GM19463 (cell line): Measurements from ENCODE around the gene HOXA5.

Experiments used
- ATAC-seq: cut with Tn5 transposase; IDR thresholded peaks from one replicate; pipeline ENCODE4 v1.9.1; 2021; ENCODE audit warnings: mild to moderate bottlenecking, moderate library complexity; ENCODE audit not compliant: unreplicated experiment

Gene HOXA5

DNA sequence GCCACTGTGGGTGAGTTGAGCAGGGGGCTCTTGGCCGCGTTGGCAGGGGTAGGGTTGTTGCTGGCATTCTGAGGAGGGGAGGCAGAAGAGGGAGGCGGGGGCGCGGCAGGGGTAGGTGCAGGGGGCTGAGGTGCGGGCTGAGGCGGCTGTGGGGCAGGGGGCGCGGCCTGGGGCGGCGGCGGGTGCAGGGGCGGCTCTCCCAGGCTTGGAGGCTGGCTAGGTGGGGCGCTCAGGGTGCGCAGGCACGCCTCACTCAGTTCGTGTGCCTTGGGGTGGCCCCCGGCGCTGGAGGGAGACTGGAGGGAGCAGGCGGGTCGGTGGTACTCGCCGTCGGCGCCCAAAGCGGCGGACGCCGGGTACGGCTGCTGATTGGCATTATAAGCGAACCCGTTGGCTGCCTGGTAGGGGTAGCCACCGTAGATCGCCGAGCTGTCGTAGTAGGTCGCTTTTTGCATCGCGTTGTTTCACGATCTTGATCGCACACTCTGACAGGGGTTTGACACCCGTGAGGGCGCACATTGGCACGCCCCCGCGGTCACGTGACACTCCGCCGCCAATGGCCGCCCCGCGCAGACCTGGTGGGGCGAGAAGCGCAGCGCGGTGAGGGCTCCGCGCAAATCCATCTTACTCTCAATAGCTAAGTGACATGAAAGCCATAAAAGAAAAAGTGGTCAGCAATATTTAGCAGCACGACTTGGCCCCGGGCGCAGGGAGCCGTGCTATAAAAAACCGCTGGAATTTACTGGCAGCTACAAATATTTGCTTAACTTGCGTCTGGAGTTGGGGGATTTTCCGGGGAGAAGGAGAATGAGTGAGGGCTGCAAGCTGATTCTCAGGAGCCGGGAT lies 33.1 kb downstream of the HOXA5 start:
- no peak for ATAC-seq

GRCh38 chr7:27109466-27110185 lies 33.9 kb downstream of the HOXA5 start:
- no peak for ATAC-seq

DNA sequence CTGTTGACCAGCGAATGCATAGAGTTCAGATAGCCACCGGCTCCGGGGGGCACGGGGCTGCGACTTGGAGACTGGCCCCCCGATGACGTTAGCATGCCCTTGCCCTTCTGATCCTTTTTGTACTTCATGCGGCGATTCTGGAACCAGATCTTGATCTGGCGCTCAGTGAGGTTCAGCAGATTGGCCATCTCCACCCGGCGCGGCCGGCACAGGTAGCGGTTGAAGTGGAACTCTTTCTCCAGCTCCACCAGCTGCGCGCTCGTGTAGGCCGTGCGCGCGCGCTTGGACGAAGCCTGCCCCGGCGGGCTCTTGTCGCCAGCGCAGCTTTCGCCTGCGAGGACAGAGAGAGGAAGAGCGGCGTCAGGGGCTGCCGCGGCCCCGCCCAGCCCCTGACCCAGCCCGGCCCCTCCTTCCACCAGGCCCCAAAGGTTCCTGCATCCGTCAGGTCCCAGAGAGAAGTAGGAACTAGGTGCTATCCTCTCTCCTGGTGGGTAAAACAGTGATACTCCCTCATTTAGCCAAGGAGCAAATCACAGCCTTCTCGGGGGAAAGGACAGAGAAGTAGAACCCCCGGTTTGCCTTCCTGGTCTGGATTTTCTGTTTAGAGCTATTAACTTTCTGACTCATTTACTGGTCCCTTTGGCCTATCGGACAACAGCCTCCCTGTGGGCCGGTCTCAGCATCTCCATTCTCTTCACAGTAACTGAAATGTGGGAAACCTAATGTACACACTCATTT lies 34.9 kb downstream of the HOXA5 start:
- ATAC-seq, result no peak

GRCh38 chr7:27107391-27108381 lies 35.8 kb downstream of the HOXA5 start:
- ATAC-seq, result no peak

DNA sequence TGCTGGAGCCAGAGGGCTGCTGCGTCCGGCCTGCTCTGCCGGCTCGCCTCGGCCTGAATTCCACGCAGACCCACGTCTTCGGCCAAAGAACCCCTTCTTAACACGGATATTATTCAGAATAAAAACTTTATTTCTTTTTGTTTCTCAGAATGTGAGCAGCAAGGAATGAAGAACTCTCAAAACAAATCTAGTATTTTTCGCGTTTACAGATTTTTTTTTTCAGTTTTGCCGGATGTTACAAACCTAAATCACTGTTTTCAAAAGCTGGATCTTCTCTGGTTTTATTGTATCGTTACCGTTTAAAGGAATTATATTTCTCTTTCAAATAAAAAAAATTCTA lies 36.6 kb downstream of the HOXA5 start:
- ATAC-seq, result no peak

DNA sequence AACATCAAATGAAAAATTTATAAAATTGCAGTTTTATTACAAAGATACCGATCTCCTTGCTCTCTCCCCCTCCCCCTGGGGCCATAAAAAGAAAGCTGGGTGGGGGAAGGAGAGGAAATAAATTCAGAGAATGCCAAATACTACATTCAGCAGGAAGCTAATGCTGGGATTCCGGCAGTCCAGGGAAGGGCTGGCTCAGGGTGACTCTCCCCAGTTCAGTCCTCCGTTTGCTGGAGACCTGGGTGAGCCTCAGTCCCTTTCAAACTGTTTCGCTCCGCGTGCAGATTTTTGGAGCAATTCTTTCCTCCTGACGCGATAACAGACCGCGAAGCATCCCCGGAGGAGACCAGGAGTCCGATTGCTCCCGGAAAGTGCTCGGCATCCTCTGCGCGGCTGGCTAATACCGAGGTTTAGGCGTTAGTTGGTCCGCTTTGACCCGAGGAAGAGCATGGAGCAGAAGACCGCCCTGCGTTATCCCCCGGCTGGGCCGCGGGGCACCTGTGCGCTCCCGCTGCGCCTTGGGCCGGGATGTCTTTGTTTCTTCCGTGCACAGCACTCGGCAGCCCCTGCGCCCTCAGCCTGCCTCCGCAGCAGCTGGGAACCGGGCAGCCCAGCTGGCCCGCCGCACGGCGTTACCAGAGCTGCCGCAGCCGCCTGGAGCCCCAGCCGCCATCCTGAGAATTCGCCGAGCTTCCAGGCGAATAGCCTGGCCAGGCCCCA lies 37.1 kb downstream of the HOXA5 start:
- no peak for ATAC-seq

GRCh38 chr7:27105301-27106031 lies 38.0 kb downstream of the HOXA5 start:
- ATAC-seq, result no peak

- no peak for ATAC-seq
These were observed 39.0 kb downstream of the HOXA5 start for GRCh38 chr7:27104341-27105058.

DNA sequence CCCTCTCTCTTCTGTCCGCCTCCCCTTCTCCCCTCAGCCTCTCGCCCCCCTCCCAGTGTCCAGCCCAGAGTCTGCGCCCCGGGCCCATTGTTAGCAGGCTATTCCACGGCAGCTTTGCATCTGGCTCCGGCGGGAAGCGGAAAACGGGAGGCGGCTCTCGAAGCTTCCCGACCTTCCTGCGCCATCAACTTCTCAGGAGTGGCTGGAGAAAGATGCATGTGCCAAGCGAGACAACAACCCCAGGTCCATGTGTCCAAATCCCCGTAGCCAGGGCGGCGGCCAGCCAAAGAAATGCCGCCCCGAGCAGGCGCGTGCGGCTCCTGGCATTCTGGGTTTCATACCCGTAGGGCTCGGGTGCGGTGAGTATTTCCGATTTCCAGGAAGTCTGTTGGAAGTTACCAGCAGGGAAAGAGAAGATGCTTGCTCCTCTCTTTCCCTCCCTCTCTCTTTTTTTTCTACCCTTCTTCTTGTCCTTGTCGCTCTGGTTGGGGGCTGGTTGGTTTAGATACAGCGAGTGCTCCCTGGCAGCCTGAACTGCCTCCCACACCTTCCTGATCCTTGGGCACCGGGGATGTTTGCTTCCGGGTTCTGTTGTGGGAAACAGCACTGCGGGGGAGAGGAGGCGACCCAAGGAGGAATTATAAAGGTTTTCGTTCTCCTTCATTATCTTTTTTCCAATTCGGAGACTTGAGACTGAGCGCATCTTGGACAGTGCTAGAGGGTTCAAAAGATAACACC lies 39.8 kb downstream of the HOXA5 start:
- no peak for ATAC-seq

GRCh38 chr7:27102581-27103442 lies 40.7 kb downstream of the HOXA5 start, which contains the start of gene HOXA2:
TSS of gene HOXA2 (minus strand) at chr7:27102683. CDS start at chr7:27102500, 183 bp downstream.
- no peak for ATAC-seq

- ATAC-seq, result no peak
These were observed 41.4 kb downstream of the HOXA5 start for GRCh38 chr7:27101957-27102580.

DNA sequence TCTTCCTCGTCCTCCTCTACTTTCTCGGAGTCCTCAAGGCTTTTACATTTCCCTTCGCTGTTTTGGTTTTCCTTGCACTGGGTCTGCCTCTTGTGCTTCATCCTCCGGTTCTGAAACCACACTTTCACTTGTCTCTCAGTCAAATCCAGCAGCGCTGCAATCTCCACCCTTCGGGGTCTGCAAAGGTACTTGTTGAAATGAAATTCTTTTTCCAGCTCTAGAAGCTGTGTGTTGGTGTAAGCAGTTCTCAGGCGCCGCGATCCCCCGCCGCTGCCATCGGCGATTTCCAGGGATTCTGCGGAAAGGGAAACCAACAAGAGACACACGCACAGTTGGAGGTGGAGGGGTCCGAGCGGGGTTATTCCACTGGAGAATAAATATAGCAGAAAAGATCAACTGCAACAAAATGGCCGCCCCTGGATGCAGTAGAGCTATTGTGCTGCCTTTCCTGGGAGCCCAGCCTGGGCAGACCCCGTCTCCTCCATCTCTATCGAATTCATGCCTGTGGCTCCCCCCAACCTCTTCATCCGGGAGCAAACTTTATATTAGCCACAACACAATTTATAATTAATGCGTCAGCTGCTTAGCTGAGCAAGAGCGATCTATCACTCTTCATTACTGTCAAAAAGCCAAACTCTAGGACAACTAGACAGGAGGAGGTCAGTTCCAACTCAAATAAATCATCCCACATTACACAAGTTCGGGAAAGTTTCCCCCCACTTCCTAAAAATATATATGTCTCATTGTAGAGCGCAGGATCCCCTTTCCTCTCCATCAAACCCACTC lies 42.1 kb downstream of the HOXA5 start:
- ATAC-seq, result no peak

GRCh38 chr7:27100694-27101170 lies 42.7 kb downstream of the HOXA5 start:
- ATAC-seq, result no peak

DNA sequence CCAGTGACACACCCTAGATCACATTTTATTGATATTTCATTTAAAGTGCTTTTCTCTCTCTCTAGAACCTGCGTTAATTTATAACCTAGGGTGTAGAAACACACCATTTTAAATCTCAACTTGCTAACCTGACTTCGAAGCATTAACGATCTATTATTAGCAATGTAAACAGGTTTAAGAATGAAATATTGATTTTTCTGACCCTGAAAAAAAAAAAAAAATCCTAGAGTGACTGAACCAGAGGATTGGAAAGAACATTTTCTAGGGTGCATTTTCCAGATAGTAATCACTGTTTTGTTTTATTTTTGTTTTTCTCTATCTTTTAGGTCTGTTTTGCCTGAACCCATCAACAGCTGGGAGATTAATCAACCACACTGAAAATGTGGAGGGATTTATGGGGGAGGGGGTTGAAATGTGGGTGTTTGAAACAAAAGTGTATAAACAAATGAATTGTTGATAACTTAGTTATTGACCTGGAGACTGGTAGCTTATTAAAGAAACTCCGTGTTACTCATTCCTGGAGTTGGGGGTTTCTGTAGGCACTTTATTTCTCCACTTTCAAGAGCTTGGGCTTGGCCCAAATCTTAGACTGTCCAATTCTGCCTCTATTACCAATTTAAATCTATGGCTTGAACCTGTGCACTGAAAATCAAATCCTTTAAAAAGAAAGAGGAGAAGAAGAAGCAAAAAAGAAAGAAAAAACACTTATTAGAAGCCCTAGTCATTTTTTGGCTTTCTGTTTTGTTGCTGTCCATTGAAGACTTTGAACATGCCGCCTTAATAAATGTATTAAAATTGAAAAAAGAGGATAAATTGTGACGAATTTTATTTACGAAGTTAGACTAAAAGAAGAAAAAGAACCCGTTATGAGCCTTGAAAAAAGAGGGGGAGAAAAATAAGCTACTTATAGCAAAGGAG lies 43.8 kb downstream of the HOXA5 start:
- no peak for ATAC-seq
